H1 (cell line): ENCODE data around the gene LRRC26. TPM values are rescaled to one million over a fixed set of nuclear protein-coding genes. Genes with fewer than 3 reads are reported as not detected.

Experiments used
- CTCF ChIA-PET: fragments of 300-600 bp; sonication (Branson Sonifier 250); formaldehyde crosslinking; loops from one replicate; lab custom pipeline; 2021; ENCODE audit not compliant: partially characterized antibody; lab: Charles Lee
- POLR2A ChIA-PET: fragments of 300-600 bp; sonication (Branson Sonifier 250); formaldehyde crosslinking; loops from one replicate; lab custom pipeline; 2021; ENCODE audit warnings: inconsistent platforms; ENCODE audit not compliant: partially characterized antibody; lab: Charles Lee
- DNase-seq, 2 experiments: peaks; one replicate each; pipeline versions ENCODE4 v3.0.0 to v3.0.0-alpha.2; 2010 to 2022; ENCODE audit warnings: low spot score in 2 of 2, low read depth in 1 of 2, mixed read lengths in 1 of 2
- FAIRE-seq: peaks from 2 replicates; lab custom pipeline; 2011; peaks lifted over from hg19 to GRCh38; lab: Jason Lieb, UNC
- H2AFZ ChIP-seq: 2 replicates; pipeline ENCODE4 v1.8.1; 2012; ENCODE audit warnings: low read length, inconsistent platforms
- H2AK5ac ChIP-seq: 2 replicates; pipeline ENCODE4 v1.6.1; 2013; ENCODE audit warnings: low read depth, low read length
- H2BK120ac ChIP-seq: replicated peaks from 2 replicates; pipeline ENCODE3; 2013; ENCODE audit warnings: low read depth, low read length, inconsistent platforms
- H2BK12ac ChIP-seq: 2 replicates; pipeline ENCODE4 v1.6.1; 2013; ENCODE audit warnings: low read depth, low read length
- H2BK15ac ChIP-seq: 2 replicates; pipeline ENCODE4 v1.6.1; 2013; ENCODE audit warnings: low read length
- H2BK20ac ChIP-seq: 2 replicates; pipeline ENCODE4 v1.6.1; 2013; ENCODE audit warnings: low read length
- H2BK5ac ChIP-seq: 2 replicates; pipeline ENCODE4 v1.6.1; 2013; ENCODE audit warnings: low read depth, low read length
- H3K14ac ChIP-seq: 2 replicates; pipeline ENCODE4 v1.6.1; 2013; ENCODE audit warnings: inconsistent platforms; ENCODE audit not compliant: insufficient read length
- H3K18ac ChIP-seq: 2 replicates; pipeline ENCODE4 v1.6.1; 2013; ENCODE audit warnings: low read length; ENCODE audit errors: extremely low read depth
- H3K23ac ChIP-seq: 2 replicates; pipeline ENCODE4 v1.6.1; 2013; ENCODE audit warnings: inconsistent platforms; ENCODE audit not compliant: insufficient read length
- H3K23me2 ChIP-seq: 2 replicates; pipeline ENCODE4 v1.6.1; 2013; ENCODE audit warnings: low read depth, low read length
- H3K27ac ChIP-seq: 2 replicates; pipeline ENCODE4 v1.6.1; 2011; ENCODE audit warnings: low read depth, low read length, inconsistent platforms
- H3K27me3 ChIP-seq, 4 experiments: replicated peaks in 1 of 4; 1 replicate in 1 of 4; 2 replicates in 3 of 4; pipeline versions ENCODE4 v1.6.1 to v1.8.1; 2011 to 2013; ENCODE audit warnings: low read length in 3 of 4, mild to moderate bottlenecking in 3 of 4, inconsistent platforms in 2 of 4, mixed read lengths in 2 of 4, moderate library complexity in 1 of 4; ENCODE audit not compliant: control insufficient read depth in 3 of 4, insufficient read depth in 3 of 4; ENCODE audit errors: extremely low read depth in 1 of 4
- H3K36me3 ChIP-seq, 4 experiments: 2 replicates each; pipeline versions ENCODE4 v1.6.1 to v1.8.1; 2011 to 2013; ENCODE audit warnings: mild to moderate bottlenecking in 4 of 4, low read length in 3 of 4, moderate library complexity in 2 of 4, control low read depth in 1 of 4, inconsistent platforms in 1 of 4; ENCODE audit not compliant: insufficient read depth in 4 of 4, control insufficient read depth in 2 of 4
- H3K4ac ChIP-seq: replicated peaks from 2 replicates; pipeline ENCODE3; 2013; ENCODE audit warnings: low read length, low read depth, mixed read lengths, inconsistent platforms; ENCODE audit not compliant: insufficient read length
- H3K4me1 ChIP-seq, 4 experiments: replicated peaks in 1 of 4; 1 replicate in 1 of 4; 2 replicates in 3 of 4; pipeline versions ENCODE4 v1.6.1 to v1.8.1; 2011 to 2013; ENCODE audit warnings: low read length in 3 of 4, inconsistent platforms in 2 of 4, mixed read lengths in 1 of 4; ENCODE audit not compliant: insufficient read depth in 4 of 4, control insufficient read depth in 3 of 4
- H3K4me2 ChIP-seq, 2 experiments: 2 replicates each; pipeline versions ENCODE4 v1.6.1 to v1.8.1; 2011 to 2013; ENCODE audit warnings: low read depth in 2 of 2, low read length in 2 of 2, control low read depth in 1 of 2, inconsistent platforms in 1 of 2, mild to moderate bottlenecking in 1 of 2; ENCODE audit not compliant: insufficient read depth in 1 of 2
- H3K4me3 ChIP-seq, 4 experiments: fragments of 200-600, 300-600 bp in 1 of 4; sonication (generic), shearing (Covaris generic), sonication (Bioruptor Twin) in 1 of 4; 2 replicates each; pipeline versions ENCODE4 v1.5.1 to v1.8.1; 2011 to 2016; ENCODE audit warnings: low read length in 4 of 4, low read depth in 3 of 4, control low read depth in 2 of 4, inconsistent platforms in 2 of 4, mild to moderate bottlenecking in 2 of 4, mixed read lengths in 1 of 4, moderate library complexity in 1 of 4; ENCODE audit not compliant: insufficient read depth in 2 of 4; ENCODE audit errors: extremely low read depth in 1 of 4
- H3K56ac ChIP-seq: replicated peaks from 2 replicates; pipeline ENCODE3; 2013; ENCODE audit warnings: low read depth, mild to moderate bottlenecking, mixed read lengths, low read length, inconsistent platforms; ENCODE audit not compliant: insufficient read length
- H3K79me1 ChIP-seq: 2 replicates; pipeline ENCODE4 v1.6.1; 2013; ENCODE audit warnings: low read depth, low read length, control low read depth
- H3K79me2 ChIP-seq, 2 experiments: 2 replicates each; pipeline versions ENCODE4 v1.6.1 to v1.8.1; 2012 to 2013; ENCODE audit warnings: low read length in 2 of 2, mild to moderate bottlenecking in 2 of 2, inconsistent platforms in 1 of 2; ENCODE audit not compliant: insufficient read depth in 2 of 2, control insufficient read depth in 1 of 2
- H3K9ac ChIP-seq, 4 experiments: replicated peaks in 1 of 4; 1 replicate in 1 of 4; 2 replicates in 3 of 4; pipeline versions ENCODE4 v1.6.1 to v1.8.1; 2011 to 2013; ENCODE audit warnings: low read depth in 3 of 4, low read length in 3 of 4, control low read depth in 2 of 4, mild to moderate bottlenecking in 2 of 4, moderate library complexity in 2 of 4, inconsistent platforms in 1 of 4; ENCODE audit errors: extremely low read depth in 1 of 4
- H3K9me3 ChIP-seq, 2 experiments: 2 replicates each; pipeline versions ENCODE4 v1.6.1 to v1.8.1; 2012 to 2013; ENCODE audit warnings: mild to moderate bottlenecking in 2 of 2, moderate library complexity in 2 of 2, control low read depth in 1 of 2, inconsistent platforms in 1 of 2, low read depth in 1 of 2, low read length in 1 of 2, mixed read lengths in 1 of 2; ENCODE audit not compliant: insufficient read depth in 2 of 2
- H4K20me1 ChIP-seq, 2 experiments: replicated peaks in 1 of 2; 2 replicates each; pipeline versions ENCODE3 to v1.8.1; 2011 to 2013; ENCODE audit warnings: inconsistent platforms in 2 of 2, low read length in 2 of 2, mild to moderate bottlenecking in 1 of 2; ENCODE audit not compliant: insufficient read depth in 2 of 2, control insufficient read depth in 1 of 2
- H4K5ac ChIP-seq: 2 replicates; pipeline ENCODE4 v1.6.1; 2013; ENCODE audit warnings: low read length, low read depth, mixed read lengths, inconsistent platforms; ENCODE audit not compliant: insufficient read length
- H4K8ac ChIP-seq: 2 replicates; pipeline ENCODE4 v1.8.0; 2013; ENCODE audit warnings: mild to moderate bottlenecking, moderate library complexity, low read length, inconsistent platforms; ENCODE audit not compliant: insufficient read depth; ENCODE audit errors: extremely low read depth
- H4K91ac ChIP-seq: replicated peaks from 2 replicates; pipeline ENCODE3; 2013; ENCODE audit warnings: low read length, mixed read lengths, inconsistent platforms; ENCODE audit not compliant: insufficient read length
- BRCA1 ChIP-seq: IDR thresholded peaks from 2 replicates; pipeline ENCODE4 v1.6.1; 2012; ENCODE audit warnings: low read depth, low read length, improper control_type of control experiment
- CREB1 ChIP-seq: IDR thresholded peaks from 2 replicates; pipeline ENCODE4 v1.6.1; 2012; ENCODE audit warnings: inconsistent platforms
- CTBP2 ChIP-seq: IDR thresholded peaks from 2 replicates; pipeline ENCODE4 v1.7.0; 2011; ENCODE audit warnings: borderline replicate concordance, mild to moderate bottlenecking, moderate library complexity, mixed read lengths, low read length; ENCODE audit not compliant: insufficient read depth, insufficient read length
- EGR1 ChIP-seq: IDR thresholded peaks from 2 replicates; pipeline ENCODE4 v1.6.1; 2011; ENCODE audit warnings: low read depth, low read length, borderline replicate concordance
- HDAC6 ChIP-seq: IDR thresholded peaks from one replicate; pipeline ENCODE4 v1.7.1; 2012; ENCODE audit warnings: low read depth, mild to moderate bottlenecking, inconsistent platforms, low read length, moderate library complexity
- KDM4A ChIP-seq: IDR thresholded peaks from one replicate; pipeline ENCODE4 v1.7.1; 2012; ENCODE audit warnings: low read depth, mild to moderate bottlenecking, moderate library complexity, low read length, inconsistent platforms; ENCODE audit not compliant: severe bottlenecking
- NANOG ChIP-seq: IDR thresholded peaks from 2 replicates; pipeline ENCODE4 v1.6.1; 2011; ENCODE audit warnings: low read length, low read depth, mild to moderate bottlenecking, inconsistent platforms; ENCODE audit not compliant: insufficient read depth, poor library complexity, severe bottlenecking
- TAF1 ChIP-seq: IDR thresholded peaks from 2 replicates; pipeline ENCODE4 v1.6.1; 2011; ENCODE audit warnings: mild to moderate bottlenecking, low read depth, low read length
- TBP ChIP-seq: IDR thresholded peaks from 2 replicates; pipeline ENCODE4 v1.6.1; 2011; ENCODE audit warnings: low read depth, low read length, improper control_type of control experiment
- WGBS, 2 experiments: shearing (Covaris generic) in 1 of 2; methylation state at CpG; one replicate each; pipeline versions ENCODE4 v1.1.6 to v1.1.7; 2013 to 2015; ENCODE audit warnings: low lambda C conversion rate in 2 of 2, mixed read lengths in 2 of 2, inconsistent platforms in 1 of 2, low coverage in 1 of 2, missing lambda C conversion rate in 1 of 2; ENCODE audit not compliant: insufficient replicate concordance in 2 of 2, insufficient coverage in 1 of 2, insufficient read length in 1 of 2; ENCODE audit errors: extremely low coverage in 1 of 2, missing lambda C conversion rate in 1 of 2; 5-methylcytosine and 5-hydroxymethylcytosine counted together
- polyA plus RNA-seq, 7 experiments: library from polyadenylated mRNA; depleted of rRNA in 3 of 7; stranded (reverse) in 5 of 7; unstranded in 2 of 7; fragments of >200 nt in 5 of 7; fragments of 200-250 nt in 2 of 7; gene quantifications; 1 replicate in 5 of 7; 2 replicates in 1 of 7; 4 replicates in 1 of 7; pipeline versions ENCODE4 v1.2.1 to v1.2.3, GENCODE V29; 2011 to 2013; ENCODE audit warnings: missing spikeins in 2 of 7, mixed read lengths in 2 of 7
- total RNA-seq: library from RNA; stranded (reverse); fragmentation: NEBNext Ultra II Directional; extraction: Animal tissue kit (Norgen Biotek cat#: 25700); gene quantifications from 2 replicates; pipeline ENCODE4 v1.2.1, GENCODE V29; 2021
- TF ChIP-seq, protein P1 (sequence below): IDR thresholded peaks from 2 replicates; pipeline ENCODE4 v1.6.1; 2011; ENCODE audit warnings: low read length, improper control_type of control experiment
- TF ChIP-seq, protein P2 (sequence below): IDR thresholded peaks from 2 replicates; pipeline ENCODE4 v1.6.1; 2012; ENCODE audit warnings: low read length, inconsistent platforms

The LRRC26 gene
- total and polyA plus RNA-seq, 2 of the 8 experiments (the other 6 are each of a cell fraction or from before 2014, with no cell fraction given): 0.34 to 0.85 TPM

DNA sequence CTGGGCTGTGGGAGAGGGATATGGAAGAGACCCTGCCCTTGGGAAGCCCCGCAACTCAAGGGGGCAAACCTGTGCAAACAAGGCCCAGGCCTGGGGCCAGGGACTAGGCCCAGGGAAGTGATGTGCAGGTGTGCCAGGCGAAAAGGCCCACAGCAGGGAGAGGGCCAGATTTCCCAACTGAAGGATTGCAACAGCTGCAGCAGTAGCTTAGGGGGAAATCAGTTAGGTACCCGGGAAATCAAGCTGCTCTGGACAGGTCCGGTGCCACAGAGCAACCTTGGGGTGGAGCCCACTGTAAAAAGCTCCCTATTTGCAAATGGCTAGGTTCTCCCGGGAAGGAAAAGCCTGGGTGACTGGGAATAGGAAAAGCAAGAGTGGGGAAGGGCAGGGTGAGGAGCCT is 20.5 kb downstream of the LRRC26 start:
- Histone ChIP-seq H3K4me3 (no peak overlapping the region), H2BK5ac (no peak overlapping the region), H3K18ac (no peak overlapping the region), H3K36me3 (no peaks in the 10 kb centered on the region; a peak in 1 of 8 replicates), H3K4ac (no peak overlapping the region), H2BK15ac (no peak overlapping the region), H3K4me2 (no peak overlapping the region; a peak in 1 of 4 replicates), H3K14ac (no peak overlapping the region), H4K8ac (no peak overlapping the region), H3K23ac (no peak overlapping the region), H3K9me3 (peaks cover 0 to 7% of the 10 kb centered on the region in 2 experiments; a peak in 3 of 4 replicates), H3K56ac (no peak overlapping the region), H3K27ac (no peak overlapping the region), H3K9ac (no peak overlapping the region), H4K20me1 (peaks cover 3 to 17% of the 10 kb centered on the region in 2 experiments), H4K91ac (no peak overlapping the region), H3K27me3 (peaks cover 0 to 2% (median 0%) of the 10 kb centered on the region in 4 experiments; a peak in 3 of 7 replicates), H2BK120ac (no peak overlapping the region), H3K79me1 (no peaks in the 10 kb centered on the region), H4K5ac (no peak overlapping the region), H3K23me2 (peaks cover 2% of the 10 kb centered on the region; the same call in 1 of the 2 replicates), H2BK12ac (no peak overlapping the region), H2AK5ac (no peak overlapping the region), H2AFZ (no peak overlapping the region), H2BK20ac (no peak overlapping the region), H3K79me2 (no peaks in the 10 kb centered on the region; a peak in 1 of 4 replicates), H3K4me1 (peaks cover 0 to 9% (median 0%) of the 10 kb centered on the region in 4 experiments; a peak in 1 of 7 replicates)
- CTCF ChIA-PET: interaction anchor here (0.6 to 3.6 kb wide), 14 partner anchors 10 to 171 kb away, joined by 3 to 24 read pairs (median 4); partner anchors contain the start of genes GRIN1, LRRC26 and PAXX
- 91% methylated on average over 5 of the region's 5 CpGs; no CpG with 5 or more reads in 1 of the 2 experiments for WGBS, 2 experiments
- FAIRE-seq (no peak), DNase-seq (no peak)
- POLR2A ChIA-PET: interaction anchor here (0.8 to 1.7 kb wide), 6 partner anchors 16 to 93 kb away, joined by 3 to 4 read pairs (median 4); partner anchors contain the start of genes ANAPC2 and SSNA1
- TF ChIP-seq CREB1: no peak
- TF ChIP-seq KDM4A: no peak
- no peak for TF ChIP-seq EGR1
- no peak for TF ChIP-seq NANOG
- TF ChIP-seq, protein P1, sequence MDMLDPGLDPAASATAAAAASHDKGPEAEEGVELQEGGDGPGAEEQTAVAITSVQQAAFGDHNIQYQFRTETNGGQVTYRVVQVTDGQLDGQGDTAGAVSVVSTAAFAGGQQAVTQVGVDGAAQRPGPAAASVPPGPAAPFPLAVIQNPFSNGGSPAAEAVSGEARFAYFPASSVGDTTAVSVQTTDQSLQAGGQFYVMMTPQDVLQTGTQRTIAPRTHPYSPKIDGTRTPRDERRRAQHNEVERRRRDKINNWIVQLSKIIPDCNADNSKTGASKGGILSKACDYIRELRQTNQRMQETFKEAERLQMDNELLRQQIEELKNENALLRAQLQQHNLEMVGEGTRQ: no peak
- no peak for TF ChIP-seq BRCA1
- TF ChIP-seq, protein P2, sequence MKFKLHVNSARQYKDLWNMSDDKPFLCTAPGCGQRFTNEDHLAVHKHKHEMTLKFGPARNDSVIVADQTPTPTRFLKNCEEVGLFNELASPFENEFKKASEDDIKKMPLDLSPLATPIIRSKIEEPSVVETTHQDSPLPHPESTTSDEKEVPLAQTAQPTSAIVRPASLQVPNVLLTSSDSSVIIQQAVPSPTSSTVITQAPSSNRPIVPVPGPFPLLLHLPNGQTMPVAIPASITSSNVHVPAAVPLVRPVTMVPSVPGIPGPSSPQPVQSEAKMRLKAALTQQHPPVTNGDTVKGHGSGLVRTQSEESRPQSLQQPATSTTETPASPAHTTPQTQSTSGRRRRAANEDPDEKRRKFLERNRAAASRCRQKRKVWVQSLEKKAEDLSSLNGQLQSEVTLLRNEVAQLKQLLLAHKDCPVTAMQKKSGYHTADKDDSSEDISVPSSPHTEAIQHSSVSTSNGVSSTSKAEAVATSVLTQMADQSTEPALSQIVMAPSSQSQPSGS: no peak
- TF ChIP-seq TAF1: no peak
- TF ChIP-seq HDAC6: no peak
- no peak for TF ChIP-seq TBP
- TF ChIP-seq CTBP2: no peak
